GM10248 (cell line): ENCODE measurements around the gene ZBTB7C.

Source experiments
- CTCF ChIA-PET: fragments of 300-600 bp; sonication (Branson Sonifier 250); formaldehyde crosslinking; extraction: SDS; loops from one replicate; lab custom pipeline; 2021; ENCODE audit warnings: antibody characterized with exemption; lab: Yijun Ruan, JAX
- POLR2A ChIA-PET: fragments of 350-650 bp; sonication (Branson Sonifier 250); formaldehyde crosslinking; extraction: SDS; loops from one replicate; lab custom pipeline; 2020; ENCODE audit warnings: antibody characterized with exemption; lab: Yijun Ruan, JAX
- DNase-seq: peaks from one replicate; pipeline ENCODE4 v3.0.0; 2012; ENCODE audit errors: extremely low spot score
- CTCF ChIP-seq: IDR thresholded peaks from 2 replicates; pipeline ENCODE4 v1.5.1; 2012; ENCODE audit warnings: mild to moderate bottlenecking, low read depth; ENCODE audit errors: extremely low read depth, missing control alignments, control extremely low read depth

Gene ZBTB7C

GRCh38 chr18:48394176-48394575, 15.0 kb downstream of the ZBTB7C start:
- CTCF ChIA-PET: interaction anchor here (1.0 to 1.6 kb wide), 3 partner anchors 10 to 53 kb away, joined by 3 to 4 read pairs (median 3); no protein-coding TSS in a partner anchor
- no peak for TF ChIP-seq CTCF
- POLR2A ChIA-PET: no interaction called here
- no peak for DNase-seq

- no peak for DNase-seq
- POLR2A ChIA-PET: no interaction called here
- CTCF ChIA-PET: interaction anchor here (1.0 to 1.6 kb wide), 3 partner anchors 10 to 53 kb away, joined by 3 to 4 read pairs (median 3); no protein-coding TSS in a partner anchor
- no peak for TF ChIP-seq CTCF
Measured at GRCh38 chr18:48393776-48394175, 15.4 kb downstream of the ZBTB7C start.

- no peak for DNase-seq
- CTCF ChIA-PET: interaction anchor here (1.4 kb wide), 1 partner anchor 52 kb away, joined by 3 read pairs; no protein-coding TSS in a partner anchor
- POLR2A ChIA-PET: no interaction called here
- TF ChIP-seq CTCF: no peak
Measured at GRCh38 chr18:48393170-48393569, 16.0 kb downstream of the ZBTB7C start.

GRCh38 chr18:48392268-48392667, 16.9 kb downstream of the ZBTB7C start:
- no peak for DNase-seq
- ChIA-PET CTCF (interaction anchor here (1.5 kb wide), 1 partner anchor 24 kb away, joined by 4 read pairs; no protein-coding TSS in a partner anchor), POLR2A (no interaction called here)
- no peak for TF ChIP-seq CTCF

- no peak for DNase-seq
- CTCF ChIA-PET: interaction anchor here (1.5 kb wide), 1 partner anchor 24 kb away, joined by 4 read pairs; no protein-coding TSS in a partner anchor
- TF ChIP-seq CTCF: no peak
- POLR2A ChIA-PET: no interaction called here
Measured at GRCh38 chr18:48391868-48392267, 17.3 kb downstream of the ZBTB7C start.

GRCh38 chr18:48390641-48391040, 18.5 kb downstream of the ZBTB7C start:
- no peak for DNase-seq
- no peak for TF ChIP-seq CTCF
- ChIA-PET POLR2A (no interaction called here), CTCF (interaction anchor here (1.5 kb wide), 1 partner anchor 23 kb away, joined by 4 read pairs; no protein-coding TSS in a partner anchor)
